Measurements from ENCODE around the gene ZNF451.

The ZNF451 gene

DNA sequence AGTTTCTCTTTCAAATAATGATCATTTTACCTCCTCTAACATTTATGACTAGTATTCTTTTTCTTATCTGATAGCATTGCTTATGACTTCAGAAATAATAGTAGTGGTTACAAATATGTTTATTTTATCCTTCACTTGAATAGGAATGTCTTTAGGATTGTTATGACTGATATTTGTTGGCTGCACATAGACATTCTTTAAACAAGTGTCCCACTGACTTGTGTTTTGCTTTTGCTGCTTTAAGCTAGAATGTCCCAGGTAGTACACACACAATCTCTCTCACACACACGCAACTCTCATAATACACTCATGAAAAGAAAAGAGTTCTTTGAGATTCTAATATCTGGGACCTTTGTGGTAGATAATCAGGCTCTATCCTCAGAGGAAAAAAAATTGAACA, 21.9 kb upstream of the ZNF451 start:
- Histone ChIP-seq H3K9ac (ENCODE audit: low read length in 2 of 2) (no peak overlapping the region), H3K27me3 (ENCODE audit: control insufficient read depth in 1 of 2, insufficient read depth in 2 of 2, low read length in 2 of 2) (no peaks in the 10 kb centered on the region), H3K4me1 (ENCODE audit: control insufficient read depth, insufficient read depth, low read length) (no peaks in the 10 kb centered on the region), H3K36me3 (ENCODE audit: control insufficient read depth in 2 of 2, insufficient read depth in 2 of 2, low read length in 2 of 2) (peaks cover 3 to 4% of the 10 kb centered on the region in 2 donors), H3K27ac (ENCODE audit: low read length) (no peak overlapping the region), H3K4me3 (ENCODE audit: low read length in 2 of 2) (no peak overlapping the region), H3K9me3 (ENCODE audit: control insufficient read depth in 2 of 2, low read length in 2 of 2) (no peaks in the 10 kb centered on the region)

DNA sequence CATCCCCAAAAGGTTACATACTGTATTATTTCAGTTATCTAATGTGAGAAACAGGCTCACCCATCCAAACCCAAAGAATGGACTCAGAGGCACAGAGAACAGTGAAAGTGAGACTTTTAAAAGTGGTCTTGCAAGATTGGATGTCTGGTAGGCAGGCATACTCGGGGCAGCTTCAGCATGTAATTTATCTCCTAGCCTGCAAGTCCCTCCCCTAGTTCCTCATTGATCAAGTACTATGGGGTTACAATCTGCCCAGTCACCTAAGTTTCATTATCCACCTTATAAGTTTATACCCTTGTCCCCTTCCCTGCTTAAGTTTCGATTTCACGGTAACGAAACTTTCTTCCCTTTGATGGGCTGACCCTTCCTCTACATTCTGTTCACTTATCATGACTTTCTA, 20.8 kb upstream of the ZNF451 start:
- no peaks in the 10 kb centered on the region for H3K27me3 ChIP-seq (ENCODE audit: control insufficient read depth in 1 of 2, insufficient read depth in 2 of 2, low read length in 2 of 2)
- no peaks in the 10 kb centered on the region for H3K4me1 ChIP-seq (ENCODE audit: control insufficient read depth, insufficient read depth, low read length)
- no peak overlapping the region for H3K9ac ChIP-seq (ENCODE audit: low read length in 2 of 2)
- H3K36me3 ChIP-seq (ENCODE audit: control insufficient read depth in 2 of 2, insufficient read depth in 2 of 2, low read length in 2 of 2), result peaks cover 3 to 4% of the 10 kb centered on the region in 2 donors
- H3K4me3 ChIP-seq (ENCODE audit: low read length in 2 of 2), result no peak overlapping the region
- no peaks in the 10 kb centered on the region for H3K9me3 ChIP-seq (ENCODE audit: control insufficient read depth in 2 of 2, low read length in 2 of 2)
- no peak overlapping the region for H3K27ac ChIP-seq (ENCODE audit: low read length)

DNA sequence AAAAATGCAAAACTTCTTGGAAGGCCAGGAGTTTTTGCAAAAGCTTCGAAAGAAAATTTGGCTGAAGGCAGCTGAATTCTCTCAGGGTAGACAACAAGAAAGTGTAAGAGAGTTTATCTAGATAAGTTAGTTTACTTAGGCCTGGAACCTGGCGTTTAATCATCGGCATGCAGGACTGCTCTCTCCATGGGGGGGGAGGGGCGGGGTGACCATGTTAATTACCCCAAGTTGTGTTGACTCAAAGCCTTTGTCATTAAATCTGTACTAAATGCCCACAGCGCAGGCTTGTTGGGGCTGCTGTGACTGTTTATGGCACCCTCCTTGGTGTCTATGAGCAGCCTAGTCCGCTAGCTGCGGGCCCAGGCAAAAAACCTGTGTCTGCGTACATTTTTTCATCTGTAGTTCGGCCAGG, 20.1 kb upstream of the ZNF451 start:
- Histone ChIP-seq H3K27ac (ENCODE audit: low read length) (no peak overlapping the region), H3K4me1 (ENCODE audit: control insufficient read depth, insufficient read depth, low read length) (no peaks in the 10 kb centered on the region), H3K36me3 (ENCODE audit: control insufficient read depth in 2 of 2, insufficient read depth in 2 of 2, low read length in 2 of 2) (peaks cover under 1 to 4% of the 10 kb centered on the region in 2 donors), H3K4me3 (ENCODE audit: low read length in 2 of 2) (no peak overlapping the region), H3K27me3 (ENCODE audit: control insufficient read depth in 1 of 2, insufficient read depth in 2 of 2, low read length in 2 of 2) (no peaks in the 10 kb centered on the region), H3K9me3 (ENCODE audit: control insufficient read depth in 2 of 2, low read length in 2 of 2) (no peaks in the 10 kb centered on the region), H3K9ac (ENCODE audit: low read length in 2 of 2) (no peak overlapping the region)

DNA sequence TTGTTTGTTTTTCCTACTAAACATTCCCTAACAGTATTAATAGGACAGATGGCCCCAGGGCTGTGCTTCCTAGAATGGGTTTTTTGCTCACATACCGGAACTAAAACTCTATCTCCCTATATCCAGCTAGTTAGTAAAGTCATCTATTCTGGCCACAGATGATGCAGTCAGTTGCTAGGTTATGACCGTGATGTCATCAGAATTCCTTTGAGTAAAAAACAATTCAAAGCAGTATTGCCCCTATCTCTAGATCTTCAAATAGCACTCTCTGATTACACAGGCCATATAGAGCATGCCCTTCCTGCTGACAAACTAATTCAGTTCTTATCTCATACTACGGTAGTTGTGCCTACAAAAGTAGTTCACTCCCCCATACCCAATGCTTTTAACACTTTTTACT, 17.9 kb upstream of the ZNF451 start:
- Histone ChIP-seq H3K4me3 (ENCODE audit: low read length in 2 of 2) (no peak overlapping the region), H3K36me3 (ENCODE audit: control insufficient read depth in 2 of 2, insufficient read depth in 2 of 2, low read length in 2 of 2) (no peaks in the 10 kb centered on the region), H3K27me3 (ENCODE audit: control insufficient read depth in 1 of 2, insufficient read depth in 2 of 2, low read length in 2 of 2) (no peaks in the 10 kb centered on the region), H3K9ac (ENCODE audit: low read length in 2 of 2) (no peak overlapping the region), H3K27ac (ENCODE audit: low read length) (no peak overlapping the region), H3K4me1 (ENCODE audit: control insufficient read depth, insufficient read depth, low read length) (no peaks in the 10 kb centered on the region), H3K9me3 (ENCODE audit: control insufficient read depth in 2 of 2, low read length in 2 of 2) (no peaks in the 10 kb centered on the region)

DNA sequence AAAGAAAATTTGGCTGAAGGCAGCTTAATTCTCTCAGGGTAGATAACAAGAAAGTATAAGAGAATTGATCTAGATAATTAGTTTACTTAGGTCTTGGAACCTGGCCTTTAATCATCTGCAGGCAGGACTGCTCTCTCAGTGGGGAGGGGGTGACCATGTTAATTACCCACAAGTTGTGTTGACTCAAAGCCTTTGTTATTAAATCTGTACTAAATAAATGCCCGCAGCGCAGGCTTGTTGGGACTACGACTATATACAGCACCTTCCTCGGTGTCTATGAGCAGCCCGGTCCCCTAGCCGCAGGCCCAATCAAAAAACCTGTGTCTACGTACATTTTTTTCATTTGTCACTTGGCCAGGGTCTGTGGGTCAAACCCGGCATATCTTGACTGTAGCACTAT, 15.6 kb upstream of the ZNF451 start:
- H3K9ac ChIP-seq (ENCODE audit: low read length in 2 of 2), result no peak overlapping the region
- H3K4me1 ChIP-seq (ENCODE audit: control insufficient read depth, insufficient read depth, low read length), result no peaks in the 10 kb centered on the region
- H3K4me3 ChIP-seq (ENCODE audit: low read length in 2 of 2), result no peak overlapping the region
- no peaks in the 10 kb centered on the region for H3K36me3 ChIP-seq (ENCODE audit: control insufficient read depth in 2 of 2, insufficient read depth in 2 of 2, low read length in 2 of 2)
- no peak overlapping the region for H3K27ac ChIP-seq (ENCODE audit: low read length)
- H3K9me3 ChIP-seq (ENCODE audit: control insufficient read depth in 2 of 2, low read length in 2 of 2), result no peaks in the 10 kb centered on the region
- no peaks in the 10 kb centered on the region for H3K27me3 ChIP-seq (ENCODE audit: control insufficient read depth in 1 of 2, insufficient read depth in 2 of 2, low read length in 2 of 2)

DNA sequence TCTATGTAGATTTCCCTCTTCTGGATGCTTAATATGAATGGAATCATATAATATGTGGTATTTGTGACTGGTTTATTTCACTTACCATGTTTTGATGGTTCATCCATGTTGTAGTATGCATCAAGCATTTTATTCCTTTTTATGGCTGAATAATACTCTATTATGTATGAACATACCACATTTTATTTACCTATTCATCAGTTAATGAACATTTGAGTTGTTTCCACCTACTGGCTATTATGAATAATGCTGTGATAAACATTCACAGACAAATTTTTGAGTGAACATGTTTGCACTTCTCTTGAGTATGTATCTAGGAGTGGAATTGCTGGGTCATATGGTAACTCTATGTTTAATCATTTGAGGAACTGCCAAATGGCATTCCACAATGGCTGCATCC, 14.9 kb upstream of the ZNF451 start:
- no peaks in the 10 kb centered on the region for H3K27me3 ChIP-seq (ENCODE audit: control insufficient read depth in 1 of 2, insufficient read depth in 2 of 2, low read length in 2 of 2)
- no peaks in the 10 kb centered on the region for H3K9me3 ChIP-seq (ENCODE audit: control insufficient read depth in 2 of 2, low read length in 2 of 2)
- H3K27ac ChIP-seq (ENCODE audit: low read length), result no peak overlapping the region
- no peak overlapping the region for H3K4me3 ChIP-seq (ENCODE audit: low read length in 2 of 2)
- H3K4me1 ChIP-seq (ENCODE audit: control insufficient read depth, insufficient read depth, low read length), result no peaks in the 10 kb centered on the region
- H3K36me3 ChIP-seq (ENCODE audit: control insufficient read depth in 2 of 2, insufficient read depth in 2 of 2, low read length in 2 of 2), result no peaks in the 10 kb centered on the region
- H3K9ac ChIP-seq (ENCODE audit: low read length in 2 of 2), result no peak overlapping the region

DNA sequence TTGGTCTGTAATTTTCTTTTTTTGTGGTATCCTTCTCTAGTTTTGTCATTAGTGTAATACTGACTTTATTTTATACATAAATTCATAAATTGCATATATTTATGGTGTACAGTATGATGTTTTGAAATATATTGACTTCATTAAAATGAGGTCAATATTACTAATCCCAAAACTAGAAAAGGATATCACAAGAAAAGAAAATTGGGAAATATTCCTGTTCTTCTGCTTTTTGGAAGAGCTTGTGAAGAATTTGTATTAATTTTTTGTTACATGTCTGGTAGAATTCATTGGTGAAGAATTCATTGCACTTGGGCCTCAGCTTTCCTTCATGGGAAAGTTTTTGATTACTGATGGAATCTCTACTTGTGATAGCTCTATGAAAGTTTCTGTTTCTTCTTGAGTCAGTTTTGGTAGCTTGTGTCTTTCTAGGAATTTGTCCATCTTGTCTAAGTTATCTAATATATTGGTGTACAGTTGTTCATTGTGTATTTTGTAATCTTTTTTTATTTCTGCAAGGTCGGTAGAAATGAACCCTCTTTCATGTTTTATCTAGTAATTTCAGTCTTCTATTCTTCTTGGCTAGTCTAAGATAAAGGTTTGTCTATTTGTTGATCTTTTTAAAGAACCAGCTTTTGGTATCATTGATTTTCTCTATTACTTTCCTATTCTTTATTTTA, 11.3 kb upstream of the ZNF451 start:
- Histone ChIP-seq H3K9me3 (ENCODE audit: control insufficient read depth in 2 of 2, low read length in 2 of 2) (no peaks in the 10 kb centered on the region), H3K27ac (ENCODE audit: low read length) (no peak overlapping the region), H3K36me3 (ENCODE audit: control insufficient read depth in 2 of 2, insufficient read depth in 2 of 2, low read length in 2 of 2) (peaks cover 0 to 7% of the 10 kb centered on the region in 2 donors), H3K9ac (ENCODE audit: low read length in 2 of 2) (no peak overlapping the region), H3K27me3 (ENCODE audit: control insufficient read depth in 1 of 2, insufficient read depth in 2 of 2, low read length in 2 of 2) (no peaks in the 10 kb centered on the region), H3K4me3 (ENCODE audit: low read length in 2 of 2) (no peak overlapping the region), H3K4me1 (ENCODE audit: control insufficient read depth, insufficient read depth, low read length) (no peaks in the 10 kb centered on the region)

DNA sequence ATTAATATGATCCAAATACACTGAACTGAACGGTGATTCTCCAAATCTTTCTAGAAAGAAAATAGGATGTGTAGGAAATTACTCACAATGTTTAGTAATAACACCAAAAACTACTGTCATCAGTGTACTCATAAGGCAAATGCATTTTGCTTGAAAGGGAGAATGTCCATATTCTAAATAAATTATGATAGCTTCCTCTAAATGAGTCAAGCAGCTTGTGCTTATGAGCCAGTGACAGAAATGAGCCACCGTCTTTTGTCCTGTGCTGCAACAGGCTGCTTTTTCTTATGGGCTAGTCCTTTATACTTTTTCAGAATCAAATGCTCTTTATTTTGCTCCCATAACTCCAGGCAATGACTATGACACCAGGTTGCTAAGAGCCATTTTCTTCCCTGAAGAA, 4.5 kb upstream of the ZNF451 start:
- peaks cover 0 to 7% of the 10 kb centered on the region in 2 donors for H3K36me3 ChIP-seq (ENCODE audit: control insufficient read depth in 2 of 2, insufficient read depth in 2 of 2, low read length in 2 of 2)
- H3K27me3 ChIP-seq (ENCODE audit: control insufficient read depth in 1 of 2, insufficient read depth in 2 of 2, low read length in 2 of 2), result no peaks in the 10 kb centered on the region
- no peaks in the 10 kb centered on the region for H3K9me3 ChIP-seq (ENCODE audit: control insufficient read depth in 2 of 2, low read length in 2 of 2)
- H3K4me3 ChIP-seq (ENCODE audit: low read length in 2 of 2), result no peak overlapping the region
- H3K27ac ChIP-seq (ENCODE audit: low read length), result no peak overlapping the region
- peaks cover 3% of the 10 kb centered on the region for H3K4me1 ChIP-seq (ENCODE audit: control insufficient read depth, insufficient read depth, low read length)
- H3K9ac ChIP-seq (ENCODE audit: low read length in 2 of 2), result no peak overlapping the region

DNA sequence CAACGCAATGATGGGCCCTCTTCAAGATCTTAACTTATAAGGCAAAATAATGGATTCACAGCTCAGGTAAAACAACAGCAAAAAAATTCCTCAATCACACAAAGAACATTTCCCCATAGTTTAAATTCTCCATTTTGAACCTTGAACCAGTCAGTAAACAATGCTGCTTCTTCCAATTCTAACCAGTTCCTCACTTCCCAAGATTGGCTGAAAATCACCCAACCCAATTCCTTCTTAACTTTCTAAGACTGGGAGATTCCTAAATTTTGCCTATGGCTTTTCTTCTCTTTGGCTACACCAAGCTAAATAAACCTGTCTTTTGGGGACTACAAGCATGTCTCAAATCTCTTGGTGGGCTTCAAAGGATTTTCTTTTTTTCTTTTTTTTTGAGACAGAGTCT, 3.1 kb upstream of the ZNF451 start:
- H3K27me3 ChIP-seq (ENCODE audit: control insufficient read depth in 1 of 2, insufficient read depth in 2 of 2, low read length in 2 of 2), result no peaks in the 10 kb centered on the region
- H3K36me3 ChIP-seq (ENCODE audit: control insufficient read depth in 2 of 2, insufficient read depth in 2 of 2, low read length in 2 of 2), result peaks cover 0 to 7% of the 10 kb centered on the region in 2 donors
- no peak overlapping the region for H3K27ac ChIP-seq (ENCODE audit: low read length)
- H3K9ac ChIP-seq (ENCODE audit: low read length in 2 of 2), result no peak overlapping the region
- no peaks in the 10 kb centered on the region for H3K9me3 ChIP-seq (ENCODE audit: control insufficient read depth in 2 of 2, low read length in 2 of 2)
- peaks cover 6% of the 10 kb centered on the region for H3K4me1 ChIP-seq (ENCODE audit: control insufficient read depth, insufficient read depth, low read length)
- no peak overlapping the region for H3K4me3 ChIP-seq (ENCODE audit: low read length in 2 of 2)

DNA sequence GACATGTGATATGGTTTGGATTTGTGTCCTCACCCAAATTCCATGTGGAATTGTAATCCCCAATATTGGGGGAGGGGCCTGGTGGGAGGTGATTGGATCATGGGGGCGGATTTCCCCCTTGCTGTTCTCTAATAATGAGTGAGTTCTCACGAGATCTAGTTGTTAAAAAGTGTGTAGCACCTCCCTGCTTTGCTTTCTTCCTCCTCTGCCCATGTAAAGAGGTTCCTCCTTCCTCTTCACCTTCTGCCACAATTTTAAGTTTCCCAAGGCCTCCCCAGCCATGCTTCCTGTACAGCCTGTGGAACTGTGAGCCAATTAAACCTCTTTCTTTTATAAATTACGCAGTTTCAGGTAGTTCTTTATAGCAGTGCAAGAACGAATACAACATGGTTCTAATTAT, 2.1 kb upstream of the ZNF451 start:
- H3K4me1 ChIP-seq (ENCODE audit: control insufficient read depth, insufficient read depth, low read length), result peaks cover 6% of the 10 kb centered on the region
- H3K27me3 ChIP-seq (ENCODE audit: control insufficient read depth in 1 of 2, insufficient read depth in 2 of 2, low read length in 2 of 2), result no peaks in the 10 kb centered on the region
- peaks cover 0 to 1% of the 10 kb centered on the region in 2 donors for H3K36me3 ChIP-seq (ENCODE audit: control insufficient read depth in 2 of 2, insufficient read depth in 2 of 2, low read length in 2 of 2)
- H3K27ac ChIP-seq (ENCODE audit: low read length), result no peak overlapping the region
- no peak overlapping the region for H3K4me3 ChIP-seq (ENCODE audit: low read length in 2 of 2)
- no peaks in the 10 kb centered on the region for H3K9me3 ChIP-seq (ENCODE audit: control insufficient read depth in 2 of 2, low read length in 2 of 2)
- H3K9ac ChIP-seq (ENCODE audit: low read length in 2 of 2), result no peak overlapping the region

DNA sequence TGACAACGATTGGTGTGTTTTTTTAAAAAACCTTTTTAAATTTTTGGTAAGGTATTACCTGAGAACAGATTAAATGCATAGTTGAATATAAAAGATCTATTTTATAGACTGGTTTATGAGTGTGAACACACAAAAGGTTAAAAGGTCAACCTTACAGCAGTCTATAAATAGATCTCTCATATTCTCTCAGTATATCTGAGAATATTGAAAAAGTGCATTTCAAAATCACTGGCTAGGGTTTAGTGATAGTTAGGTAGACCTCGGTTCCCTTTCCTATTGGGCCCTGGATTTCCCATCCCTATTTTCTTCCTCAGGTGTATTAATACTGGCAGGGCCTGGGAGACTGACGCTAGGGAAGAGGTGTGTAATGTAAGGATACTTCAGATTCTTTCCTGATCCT, 723 bp upstream of the ZNF451 start:
- H3K4me3 ChIP-seq (ENCODE audit: low read length in 2 of 2), result peak overlapping the region; percentile 55 to 70
- H3K9me3 ChIP-seq (ENCODE audit: control insufficient read depth in 2 of 2, low read length in 2 of 2), result no peaks in the 10 kb centered on the region
- H3K9ac ChIP-seq (ENCODE audit: low read length in 2 of 2), result peak overlapping the region; percentile 14 to 37
- peaks cover 6% of the 10 kb centered on the region for H3K4me1 ChIP-seq (ENCODE audit: control insufficient read depth, insufficient read depth, low read length)
- H3K36me3 ChIP-seq (ENCODE audit: control insufficient read depth in 2 of 2, insufficient read depth in 2 of 2, low read length in 2 of 2), result no peaks in the 10 kb centered on the region
- H3K27ac ChIP-seq (ENCODE audit: low read length), result no peak overlapping the region
- H3K27me3 ChIP-seq (ENCODE audit: control insufficient read depth in 1 of 2, insufficient read depth in 2 of 2, low read length in 2 of 2), result no peaks in the 10 kb centered on the region

Measured in stomach smooth muscle (tissue), 2 donors.